ENCODE measurements around the gene RPH3AL.

Gene RPH3AL

DNA sequence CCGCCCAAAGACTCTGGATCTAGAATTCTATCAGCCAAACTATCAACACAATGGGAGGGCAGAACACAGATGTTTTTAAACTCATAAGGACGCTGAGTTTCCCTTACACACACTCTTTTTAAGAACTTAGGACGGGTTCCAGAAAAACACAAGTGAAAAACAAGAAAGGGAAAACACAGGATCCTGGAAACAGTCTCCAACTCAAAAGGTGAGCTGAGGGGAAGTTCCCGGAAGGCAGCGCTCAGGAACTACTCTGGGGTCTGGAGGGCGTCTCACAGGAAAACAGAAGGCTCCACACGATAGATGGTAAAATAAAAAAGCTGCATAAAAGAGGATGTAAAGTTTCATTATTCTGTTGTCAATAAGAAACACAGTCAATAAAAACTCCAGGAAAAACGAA is 91.0 kb downstream of the RPH3AL start:
- no peak for TF ChIP-seq CTCF (IDR thresholded peaks at IDR 0.05; ENCODE audit: borderline replicate concordance, insufficient read depth, low read depth, low read length)
- no peak overlapping the region for H3K4me3 ChIP-seq (ENCODE audit: low read depth, low read length)

- no peak for TF ChIP-seq CTCF (IDR thresholded peaks at IDR 0.05; ENCODE audit: borderline replicate concordance, insufficient read depth, low read depth, low read length)
- no peak overlapping the region for H3K4me3 ChIP-seq (ENCODE audit: low read depth, low read length)
Measured at GRCh38 chr17:260944-261343, 91.7 kb downstream of the RPH3AL start.

DNA sequence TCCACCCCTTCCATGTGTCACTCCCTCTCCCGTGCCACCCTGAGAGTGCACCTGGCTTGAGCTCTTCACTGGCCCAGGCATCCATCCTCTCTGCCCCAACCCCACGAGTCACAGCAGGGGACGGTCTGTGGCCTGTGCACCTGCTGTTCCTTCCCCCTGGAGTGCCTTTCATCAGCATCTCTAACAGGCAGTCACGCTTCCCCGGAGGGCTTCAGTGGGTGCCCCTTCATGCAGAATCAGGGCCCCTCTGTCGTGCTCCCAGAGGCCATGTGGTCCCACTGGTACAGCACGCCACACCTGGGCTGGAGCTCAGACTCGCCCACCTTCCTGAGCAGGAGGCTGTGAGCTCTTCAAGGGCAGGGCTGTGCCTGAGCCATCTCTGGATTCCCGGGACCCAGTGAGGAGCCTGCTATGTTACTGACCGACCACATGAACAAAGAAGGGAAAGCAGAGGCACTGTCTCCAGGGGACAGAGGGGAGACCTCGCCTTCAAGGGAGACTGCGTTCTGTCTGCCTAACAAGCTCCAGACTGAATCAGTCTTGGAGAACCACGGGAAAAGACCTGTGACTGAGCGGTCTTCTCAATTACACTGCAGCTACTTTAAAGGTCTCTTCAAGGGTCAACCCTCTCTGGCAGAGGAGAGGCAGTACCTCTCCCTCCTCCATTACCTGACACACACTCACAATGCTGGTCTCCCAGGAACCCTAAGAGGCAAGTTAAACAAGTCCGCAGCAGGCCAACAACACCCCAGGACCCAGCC is 92.4 kb downstream of the RPH3AL start:
- no peak for TF ChIP-seq CTCF (IDR thresholded peaks at IDR 0.05; ENCODE audit: borderline replicate concordance, insufficient read depth, low read depth, low read length)
- H3K4me3 ChIP-seq (ENCODE audit: low read depth, low read length), result no peak overlapping the region

DNA sequence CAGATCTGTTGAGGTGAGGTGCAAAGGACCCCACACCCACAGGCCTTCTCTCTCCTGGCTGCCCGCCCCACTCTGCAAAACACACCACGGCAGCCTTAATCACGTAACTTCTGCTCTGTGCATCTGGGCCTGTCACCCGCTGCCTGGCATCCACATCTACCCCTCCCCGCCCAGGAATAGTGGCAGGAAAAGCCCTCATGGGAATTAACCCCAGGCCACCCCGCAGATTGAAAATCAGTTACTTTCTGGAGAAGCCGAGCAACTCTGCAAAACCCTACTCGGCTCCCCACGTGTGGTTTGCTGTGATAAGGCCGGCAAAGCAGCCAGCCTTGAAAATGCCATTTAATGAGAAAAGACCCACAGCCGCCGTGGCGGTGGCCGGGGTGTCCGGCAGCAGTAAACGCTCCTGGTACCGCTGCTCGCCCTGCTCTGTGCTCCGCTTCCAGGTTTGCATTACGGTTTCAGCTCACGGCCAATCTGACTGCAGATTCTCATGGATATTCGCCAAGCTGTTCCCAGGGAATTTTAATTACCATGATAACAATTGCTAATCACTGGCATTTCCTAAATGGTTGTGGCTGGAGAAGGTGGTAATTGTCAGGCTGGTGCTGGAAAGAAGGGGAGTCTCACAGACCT is 93.1 kb downstream of the RPH3AL start:
- H3K4me3 ChIP-seq (ENCODE audit: low read depth, low read length), result no peak overlapping the region

DNA sequence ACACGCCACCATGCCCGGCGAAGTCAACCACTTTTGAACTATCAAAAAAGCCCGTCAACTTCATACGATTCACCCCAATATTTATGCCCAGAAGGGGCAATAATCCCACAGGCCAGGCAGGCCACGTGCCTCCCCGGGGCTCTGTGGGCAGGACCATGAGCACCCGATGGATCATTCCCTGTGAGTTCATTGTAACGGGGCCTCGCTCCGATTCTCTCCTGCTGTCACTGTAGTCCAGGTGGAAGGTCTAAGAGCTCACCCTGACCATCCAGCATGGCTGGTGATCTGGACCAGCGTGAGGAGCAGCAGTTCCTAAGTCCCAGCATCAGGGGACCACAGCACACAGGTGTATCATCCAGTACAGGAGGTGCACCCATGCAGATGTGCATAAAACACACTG is 93.7 kb downstream of the RPH3AL start:
- no peak for TF ChIP-seq CTCF (IDR thresholded peaks at IDR 0.05; ENCODE audit: borderline replicate concordance, insufficient read depth, low read depth, low read length)

More for the DNA sequence above, 93.1 kb downstream of the RPH3AL start:
- TF ChIP-seq CTCF (IDR thresholded peaks at IDR 0.05; ENCODE audit: borderline replicate concordance, insufficient read depth, low read depth, low read length), result no peak

GRCh38 chr17:258045-258734 is 94.4 kb downstream of the RPH3AL start:
- TF ChIP-seq CTCF (IDR thresholded peaks at IDR 0.05; ENCODE audit: borderline replicate concordance, insufficient read depth, low read depth, low read length), result no peak
- H3K4me3 ChIP-seq (ENCODE audit: low read depth, low read length), result no peak overlapping the region

More for the DNA sequence above, 93.7 kb downstream of the RPH3AL start:
- no peak overlapping the region for H3K4me3 ChIP-seq (ENCODE audit: low read depth, low read length)
